CD4-positive, alpha-beta T cell treated with Interleukin-4 for 4 hours (primary cell): ENCODE results near the gene SLC6A8.
A peak's percentile ranks its signal among the peaks of the same experiment; 100 is the strongest.
"Not testable (repeated sequence)": the region's sequence is repeated elsewhere in the genome, so short reads cannot be mapped to it uniquely, and the experiment has no call there.

Experiments used
- DNase-seq: peaks from one replicate; pipeline ENCODE4 v3.0.0-alpha.2; 2020

SLC6A8 gene

GRCh38 chrX:153733651-153734240 is 46.0 kb downstream of the SLC6A8 start:
- no peak for DNase-seq

GRCh38 chrX:153734871-153735270 is 47.1 kb downstream of the SLC6A8 start:
- no peak for DNase-seq

GRCh38 chrX:153735274-153735673 is 47.5 kb downstream of the SLC6A8 start:
- DNase-seq, result peak; percentile 40

GRCh38 chrX:153736071-153736820 is 48.5 kb downstream of the SLC6A8 start:
- no peak for DNase-seq

GRCh38 chrX:153736871-153737441 is 49.2 kb downstream of the SLC6A8 start:
- no peak for DNase-seq

- DNase-seq, result no peak
Measured at GRCh38 chrX:153738056-153738605, 50.4 kb downstream of the SLC6A8 start.

- no peak for DNase-seq
Measured at GRCh38 chrX:153739754-153740486, 52.2 kb downstream of the SLC6A8 start.

- DNase-seq, result no peak
Measured at GRCh38 chrX:153740631-153741222, 53.0 kb downstream of the SLC6A8 start.

GRCh38 chrX:153741446-153741845 is 53.7 kb downstream of the SLC6A8 start:
- DNase-seq, result no peak

GRCh38 chrX:153742111-153742510 is 54.4 kb downstream of the SLC6A8 start:
- not testable (repeated sequence) for DNase-seq

- not testable (repeated sequence) for DNase-seq
Measured at GRCh38 chrX:153742796-153743467, 55.2 kb downstream of the SLC6A8 start.

- DNase-seq, result not testable (repeated sequence)
Measured at GRCh38 chrX:153743468-153744209, 55.9 kb downstream of the SLC6A8 start.

- DNase-seq, result no peak
Measured at GRCh38 chrX:153744210-153745066, 56.7 kb downstream of the SLC6A8 start.

- DNase-seq, result not testable (repeated sequence)
Measured at GRCh38 chrX:153745067-153745433, 57.3 kb downstream of the SLC6A8 start.
